Urothelium cell line (cell line): Measurements from ENCODE around the gene FHIT.
A peak's percentile ranks its signal among the peaks of the same experiment; 100 is the strongest.

Experiments used
- DNase-seq: peaks from one replicate; pipeline ENCODE4 v3.0.0; 2011; ENCODE audit warnings: low spot score, mixed read lengths
- FAIRE-seq: peaks from 2 replicates; lab custom pipeline; 2011; peaks lifted over from hg19 to GRCh38; lab: Jason Lieb, UNC

The FHIT gene

DNA sequence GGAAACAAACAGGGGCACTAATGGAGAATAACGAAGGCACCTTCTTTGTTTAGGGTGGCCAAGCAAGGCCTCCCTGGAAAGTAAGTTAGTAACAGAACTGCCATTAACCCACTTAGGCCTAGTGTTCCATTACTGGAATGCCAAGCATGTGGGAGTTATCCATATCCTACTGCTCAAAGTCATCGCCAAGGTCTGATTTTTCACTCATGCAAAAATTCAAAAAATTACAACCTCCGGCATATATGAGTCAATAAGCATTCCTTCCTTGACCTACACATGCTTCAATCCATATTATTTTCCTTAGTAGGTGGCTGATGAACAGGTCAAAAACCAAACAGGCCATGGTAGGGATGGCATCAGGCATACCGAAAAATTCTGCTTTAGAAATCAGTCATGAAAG is 1097.2 kb downstream of the FHIT start:
- FAIRE-seq (no peak), DNase-seq (no peak)

DNA sequence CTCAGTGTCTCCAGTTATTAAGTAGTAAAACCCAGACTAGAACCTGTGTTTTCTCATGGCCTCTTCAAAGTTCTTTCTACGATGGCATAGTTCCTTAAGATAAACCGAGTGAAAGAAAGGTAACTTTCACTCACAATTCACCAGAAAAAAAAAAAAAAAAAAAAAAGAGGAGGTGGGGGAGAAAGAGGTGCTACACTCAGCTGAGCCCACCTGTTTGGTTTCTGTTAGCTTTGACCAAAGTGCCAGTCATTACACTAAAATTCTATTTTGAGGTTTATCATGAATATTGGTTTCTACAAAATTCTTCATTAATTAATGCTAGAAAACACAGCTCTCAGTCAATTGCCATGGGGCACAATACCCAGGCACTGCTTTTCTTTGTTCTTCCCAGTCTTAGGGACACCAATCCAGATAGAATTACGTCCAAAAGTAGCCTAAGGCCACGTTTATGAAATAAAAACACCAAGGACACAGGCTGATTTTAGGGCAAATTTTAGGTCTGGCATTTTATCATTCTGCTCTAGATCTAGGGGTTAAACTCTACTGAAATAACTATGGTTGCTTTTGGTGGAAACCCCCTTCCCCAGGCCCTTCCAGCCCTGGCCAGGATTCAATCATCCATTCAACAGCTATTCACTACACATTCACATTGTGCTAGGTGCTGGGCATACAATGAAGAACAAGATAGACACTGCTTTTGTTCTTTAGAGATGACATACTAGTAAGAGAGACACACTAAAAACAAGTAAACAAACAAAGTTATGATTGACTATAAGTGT is 1097.8 kb downstream of the FHIT start:
- FAIRE-seq (no peak), DNase-seq (no peak)

DNA sequence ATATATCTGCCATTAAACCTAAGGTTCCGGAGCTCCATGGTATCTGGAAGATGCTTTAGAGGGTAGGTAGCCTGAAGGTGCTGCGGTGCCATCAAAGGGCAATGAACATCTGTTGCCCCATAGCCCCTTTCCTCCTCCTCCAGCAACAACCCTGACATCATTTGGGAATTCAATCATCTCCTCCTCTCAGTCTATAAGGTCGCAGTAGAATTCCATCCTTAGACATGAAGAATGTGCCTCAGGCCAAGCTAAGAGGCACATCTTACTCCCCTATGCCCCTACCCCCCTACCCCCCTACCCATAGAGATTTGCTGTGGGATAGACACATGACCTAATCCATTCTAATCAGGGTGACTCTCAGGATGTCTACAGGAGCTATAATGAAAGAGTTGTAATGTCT is 1101.8 kb downstream of the FHIT start:
- FAIRE-seq (no peak), DNase-seq (no peak)

DNA sequence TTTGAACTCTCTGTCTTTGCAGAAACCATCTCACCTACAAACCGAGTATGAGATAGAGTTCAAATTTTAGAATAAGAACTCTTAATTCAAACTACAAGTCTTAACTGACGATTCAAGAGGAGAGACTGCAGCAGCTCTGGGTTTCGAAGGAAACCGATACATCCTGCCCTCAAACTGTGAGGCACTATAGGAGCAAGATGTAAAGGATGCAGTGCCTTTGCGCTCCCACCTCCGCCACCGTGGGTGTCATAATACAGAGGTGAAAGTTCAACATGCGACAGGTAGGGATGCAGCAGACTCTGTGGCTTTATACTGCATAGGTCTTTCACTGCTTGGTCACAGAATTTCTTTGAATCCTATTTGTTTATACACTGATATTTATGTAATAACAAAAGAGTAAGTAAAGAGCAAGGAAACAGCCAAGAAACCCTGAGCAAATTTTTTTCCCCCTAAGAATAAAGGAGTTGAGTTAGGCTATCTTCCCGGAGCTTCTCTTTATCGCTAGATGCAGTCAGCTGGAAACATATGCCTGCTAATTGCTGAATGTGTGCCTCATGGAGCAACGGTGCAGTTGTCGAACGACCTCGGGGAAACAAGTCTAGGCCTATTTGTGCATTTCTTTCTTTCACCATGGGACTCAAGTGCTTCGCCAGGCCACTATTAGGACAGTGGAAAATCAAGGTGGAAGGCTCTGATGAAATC is 1103.9 kb downstream of the FHIT start:
- DNase-seq (no peak), FAIRE-seq (no peak)

DNA sequence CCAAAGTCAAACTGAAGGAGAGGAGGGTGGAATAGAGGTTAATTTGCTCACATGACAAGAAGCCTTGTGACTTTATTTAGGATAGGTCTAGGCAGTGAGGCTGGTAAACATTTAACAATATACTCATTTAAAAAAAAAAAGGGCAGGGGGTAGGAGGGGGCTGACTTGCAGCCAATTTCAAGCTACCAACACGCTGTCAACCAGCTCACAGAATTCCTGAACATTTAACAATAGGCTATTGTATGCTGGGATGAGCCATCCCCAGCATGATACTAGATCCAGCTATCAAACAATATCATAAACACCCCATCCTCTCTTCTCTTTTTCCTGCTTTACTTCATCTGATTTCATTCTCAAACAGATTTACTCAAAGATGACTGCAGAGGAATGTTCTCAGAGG is 1105.1 kb downstream of the FHIT start:
- DNase-seq, result peak; percentile 17
- FAIRE-seq, result no peak

DNA sequence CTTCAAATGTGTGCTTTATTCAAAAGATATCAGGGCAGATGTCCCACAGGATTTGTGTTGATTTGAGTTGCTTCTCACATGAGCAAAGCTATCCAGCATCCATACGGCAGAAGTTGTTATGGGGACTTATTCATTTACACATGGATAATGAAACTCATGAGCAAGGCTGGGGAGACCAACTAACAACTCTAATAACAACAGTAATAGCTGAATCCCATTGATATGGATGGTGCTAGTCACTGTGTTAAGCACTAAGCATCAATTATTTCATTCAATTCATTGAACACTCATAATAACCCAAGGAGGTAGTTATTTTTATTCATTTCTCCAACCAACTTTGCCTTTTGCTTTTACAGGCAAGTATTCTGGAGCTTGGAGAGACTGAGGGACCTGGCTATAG is 1107.2 kb downstream of the FHIT start:
- FAIRE-seq (no peak), DNase-seq (no peak)

DNA sequence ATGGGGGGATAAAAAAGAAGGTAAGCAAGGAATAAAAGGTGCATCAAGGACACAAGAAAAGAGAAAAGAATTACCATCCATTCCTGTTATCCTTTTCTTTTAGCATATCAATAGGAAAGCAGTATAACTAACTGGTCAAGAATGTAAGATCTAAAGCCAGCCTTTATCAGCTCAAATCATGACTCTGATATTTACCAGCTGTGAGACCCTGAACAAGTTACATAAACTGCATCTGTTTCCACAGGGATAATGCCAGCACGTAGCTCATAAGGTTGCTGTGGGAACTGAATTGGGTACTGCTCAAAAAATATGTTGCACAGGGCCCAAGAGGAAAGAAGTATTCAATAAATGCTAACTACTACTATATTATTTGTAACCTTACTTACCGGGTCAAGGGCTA is 1109.2 kb downstream of the FHIT start:
- no peak for FAIRE-seq

DNA sequence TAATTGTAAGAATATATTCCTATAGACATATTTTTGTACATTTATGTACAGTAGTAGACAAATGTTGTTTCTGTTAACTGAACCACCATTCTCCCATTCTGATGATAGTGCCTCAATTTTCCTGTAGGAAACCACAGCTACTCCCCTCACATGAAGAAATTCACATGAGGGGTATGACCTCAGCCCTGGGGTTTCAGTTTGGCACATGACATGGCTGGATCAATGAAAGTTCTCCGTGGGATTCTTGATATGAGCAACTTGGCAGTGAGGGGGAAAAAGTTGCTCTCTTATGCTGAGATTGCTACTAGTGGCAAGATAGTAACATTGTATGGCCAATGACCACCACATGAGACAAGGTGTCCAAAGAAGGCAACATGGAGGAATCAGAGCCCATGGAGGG is 1111.1 kb downstream of the FHIT start:
- no peak for FAIRE-seq

More for the DNA sequence above, 1109.2 kb downstream of the FHIT start:
- DNase-seq, result no peak

DNA sequence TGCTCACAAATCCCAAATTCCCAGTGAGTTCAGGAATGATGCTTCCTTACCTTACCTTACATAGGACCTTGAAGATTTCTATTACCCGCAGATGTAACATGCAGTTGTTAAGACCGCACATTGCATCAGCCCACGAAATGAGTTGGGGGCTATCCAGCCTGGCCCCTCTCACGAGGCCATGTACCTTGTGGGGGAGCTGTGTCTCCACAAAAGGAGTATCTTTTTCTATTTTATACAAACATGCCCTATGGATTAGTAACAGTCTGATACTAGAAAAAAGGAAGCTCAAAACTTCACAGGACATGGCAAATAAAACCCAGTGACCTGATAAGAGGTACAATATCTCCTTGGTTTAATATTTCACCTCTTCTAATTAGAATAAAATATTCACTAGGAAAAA is 1114.7 kb downstream of the FHIT start:
- FAIRE-seq, result no peak
- DNase-seq, result no peak

More for the DNA sequence above, 1111.1 kb downstream of the FHIT start:
- no peak for DNase-seq

DNA sequence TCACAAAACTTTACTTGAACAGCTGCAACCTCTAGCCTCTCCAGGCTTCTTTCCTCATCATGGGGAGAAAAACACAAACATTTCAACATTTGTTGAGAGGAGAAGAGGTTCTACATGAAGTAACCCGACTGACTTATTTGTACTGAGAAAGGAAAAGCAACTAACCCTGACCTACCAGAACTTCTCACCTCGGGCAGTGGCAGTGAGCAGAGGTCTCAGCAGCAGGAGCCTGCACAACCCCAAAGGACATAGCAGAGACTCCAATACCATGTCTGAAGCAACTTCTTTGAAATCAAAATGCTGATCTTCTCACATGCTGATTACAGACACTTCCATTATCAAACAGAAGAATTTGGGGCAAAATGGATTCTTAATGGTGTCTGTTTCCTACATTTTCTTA is 1115.8 kb downstream of the FHIT start:
- DNase-seq, result no peak
- no peak for FAIRE-seq

DNA sequence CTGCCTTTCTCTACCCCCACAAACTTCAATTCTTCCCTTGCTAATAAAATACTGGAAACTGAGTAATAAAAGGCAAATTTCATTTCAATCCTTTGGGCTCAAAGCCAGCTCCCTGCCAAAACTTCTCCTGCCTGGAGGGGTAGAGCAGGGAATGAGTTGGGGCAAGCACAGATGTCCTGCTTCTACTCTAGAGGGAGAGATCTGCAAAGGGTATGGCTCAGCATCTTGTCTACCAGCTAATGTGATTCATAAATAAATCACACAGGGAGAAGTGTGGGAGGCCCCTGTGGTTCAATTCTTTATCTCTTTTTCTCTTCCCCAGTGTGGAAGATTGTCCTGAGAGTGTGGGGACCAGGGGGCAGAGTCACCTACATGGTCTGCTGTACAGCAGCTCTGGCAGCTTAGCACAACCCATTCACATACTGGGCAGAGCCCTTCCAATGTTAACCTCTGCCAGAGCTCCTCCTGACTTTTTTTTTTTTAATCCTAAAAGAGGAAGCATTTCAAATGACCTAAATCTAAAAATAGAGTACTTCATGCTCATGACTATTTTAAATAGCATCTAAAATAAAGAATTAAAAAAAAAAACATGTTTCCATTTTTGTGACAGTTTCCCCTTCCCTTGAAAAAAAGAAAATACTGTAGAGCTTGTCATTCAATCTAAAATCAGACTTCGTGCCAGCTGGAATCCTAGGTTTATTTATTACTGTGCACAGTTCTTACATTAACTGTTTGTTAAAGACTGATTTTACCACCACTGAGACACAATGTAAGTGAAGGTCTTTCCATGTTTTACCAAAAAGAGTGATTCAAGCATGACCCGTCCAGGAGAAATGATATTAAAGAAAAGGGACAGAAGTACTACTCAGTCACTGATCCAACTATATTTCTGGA is 1117.7 kb downstream of the FHIT start:
- no peak for FAIRE-seq
- no peak for DNase-seq

DNA sequence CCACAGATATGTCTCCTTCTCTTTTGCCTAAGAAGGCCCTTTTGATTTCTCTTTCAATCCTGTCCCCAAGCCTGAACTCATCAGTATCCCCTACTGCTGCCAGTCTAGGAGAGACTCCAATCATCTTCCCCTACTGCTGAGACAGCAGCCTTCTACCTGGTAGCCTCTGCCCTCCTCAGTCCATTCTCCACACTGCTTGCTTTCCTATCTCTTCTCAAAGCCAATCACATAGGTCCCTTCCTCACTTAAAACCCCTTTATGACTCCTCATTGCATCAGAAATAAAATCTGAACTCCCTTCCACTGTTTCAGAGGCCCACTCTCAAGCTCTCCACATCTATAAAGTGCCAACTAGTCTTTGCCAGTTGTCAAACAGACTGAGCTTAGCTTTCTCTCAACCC is 1119.6 kb downstream of the FHIT start:
- no peak for FAIRE-seq
- DNase-seq, result no peak

DNA sequence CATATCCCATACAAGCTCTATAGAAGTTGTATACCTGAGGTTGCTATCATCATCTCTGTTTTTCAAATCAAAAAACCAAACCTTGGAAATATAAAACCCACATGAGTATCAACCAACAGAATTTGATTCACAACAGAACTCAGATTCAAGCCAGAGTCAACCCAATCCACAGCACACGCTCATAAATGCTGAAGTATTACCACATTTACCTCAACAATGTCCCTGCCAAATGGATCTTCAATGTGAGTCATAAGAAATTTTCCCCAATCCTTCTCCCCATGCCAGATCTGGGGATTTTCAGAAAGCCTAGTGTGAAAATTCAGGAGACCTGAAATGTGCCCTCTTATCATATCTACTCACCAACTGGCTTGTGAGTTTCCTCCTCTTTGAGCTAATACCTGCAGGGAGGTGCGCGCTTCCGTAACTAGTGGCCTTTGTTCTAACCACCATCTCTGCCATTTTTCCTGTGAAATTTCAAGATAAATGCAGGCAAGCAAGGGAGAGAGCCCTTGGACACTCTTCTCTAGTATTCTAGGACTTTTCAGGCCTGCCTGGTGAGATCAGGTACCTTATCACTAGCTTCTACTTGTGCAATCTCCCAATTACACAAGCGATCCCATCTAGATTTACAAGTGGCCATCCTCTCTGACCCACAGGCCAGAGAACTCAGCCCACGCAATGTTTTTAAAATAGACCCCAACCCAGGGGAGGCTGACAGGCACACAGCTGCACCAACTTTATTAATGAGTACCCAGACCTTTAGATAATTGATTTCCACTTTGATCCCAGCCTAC is 1124.5 kb downstream of the FHIT start:
- no peak for DNase-seq
- no peak for FAIRE-seq

DNA sequence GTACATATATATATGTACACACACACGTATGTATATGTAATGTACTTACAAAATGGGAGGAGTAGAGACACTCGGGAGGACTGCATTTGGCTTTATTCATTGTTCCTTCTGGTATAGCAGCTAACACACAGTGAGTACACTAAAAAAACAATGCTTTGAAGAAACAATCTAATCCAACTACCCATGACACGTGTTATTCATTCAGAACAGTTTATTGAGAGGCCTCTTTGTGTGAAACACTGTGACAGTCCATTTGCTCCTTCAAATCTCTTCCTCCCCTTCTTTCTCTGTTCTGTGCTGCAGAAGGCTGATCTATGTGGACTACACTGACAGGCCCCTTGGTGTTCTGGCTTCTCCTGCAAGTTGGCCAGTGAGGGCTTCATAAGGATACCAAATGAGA is 1125.6 kb downstream of the FHIT start:
- FAIRE-seq (no peak), DNase-seq (no peak)

DNA sequence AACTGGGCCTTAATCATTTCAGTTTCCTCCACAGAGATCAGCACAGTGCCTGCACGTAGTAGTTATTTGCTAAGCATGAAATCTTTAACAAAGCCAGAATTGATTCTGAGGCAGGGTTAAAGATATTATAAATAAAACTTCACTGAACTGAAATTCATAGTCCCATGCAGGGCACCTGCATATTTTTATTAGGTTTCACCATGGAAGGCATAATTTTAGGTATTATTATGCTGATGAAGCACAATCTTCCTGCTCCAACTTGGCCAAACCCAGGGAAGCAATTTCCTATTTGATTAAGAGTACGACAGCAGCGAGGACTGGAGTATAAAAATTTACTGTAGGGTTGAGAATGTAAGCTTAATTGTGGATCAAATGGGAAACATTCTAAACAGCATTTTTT is 1131.0 kb downstream of the FHIT start:
- DNase-seq (no peak), FAIRE-seq (no peak)

DNA sequence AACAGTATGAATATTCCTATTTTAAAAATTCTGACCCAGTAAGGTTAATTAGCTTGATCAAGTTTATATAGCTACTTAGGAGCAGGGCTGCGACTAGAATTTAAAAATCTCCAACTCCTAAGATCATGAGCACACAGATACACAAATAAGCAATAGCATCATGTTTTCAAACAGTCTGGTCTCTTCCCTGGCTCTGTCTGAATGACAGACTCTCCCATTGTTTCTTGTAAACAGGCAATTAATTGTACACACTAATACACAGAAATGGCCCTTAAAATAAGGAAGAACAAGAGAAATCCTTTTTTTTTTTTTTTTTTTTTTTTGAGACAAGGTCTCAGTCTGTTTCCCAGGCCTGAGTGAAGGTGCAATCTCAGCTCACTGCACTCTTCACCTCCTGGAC is 1137.1 kb downstream of the FHIT start:
- FAIRE-seq (no peak), DNase-seq (no peak)

DNA sequence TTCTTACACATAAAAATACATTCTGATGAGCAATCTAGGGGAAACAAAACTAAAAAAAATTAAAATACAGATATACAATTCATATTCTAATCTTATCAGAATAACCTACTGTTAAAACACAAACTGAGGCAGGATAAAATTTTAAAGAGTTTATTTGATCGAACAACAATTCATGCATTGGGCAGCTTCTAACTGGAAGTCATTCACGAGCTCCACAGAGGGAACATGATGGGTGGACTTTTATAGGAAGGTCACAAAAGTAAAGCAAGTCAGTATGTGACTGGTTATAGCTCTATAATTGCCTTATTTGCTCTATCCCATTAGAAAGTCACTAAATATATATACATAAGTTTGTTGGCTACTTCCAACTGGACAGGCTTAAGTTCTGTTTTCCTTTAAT is 1144.0 kb downstream of the FHIT start:
- DNase-seq (no peak), FAIRE-seq (no peak)

DNA sequence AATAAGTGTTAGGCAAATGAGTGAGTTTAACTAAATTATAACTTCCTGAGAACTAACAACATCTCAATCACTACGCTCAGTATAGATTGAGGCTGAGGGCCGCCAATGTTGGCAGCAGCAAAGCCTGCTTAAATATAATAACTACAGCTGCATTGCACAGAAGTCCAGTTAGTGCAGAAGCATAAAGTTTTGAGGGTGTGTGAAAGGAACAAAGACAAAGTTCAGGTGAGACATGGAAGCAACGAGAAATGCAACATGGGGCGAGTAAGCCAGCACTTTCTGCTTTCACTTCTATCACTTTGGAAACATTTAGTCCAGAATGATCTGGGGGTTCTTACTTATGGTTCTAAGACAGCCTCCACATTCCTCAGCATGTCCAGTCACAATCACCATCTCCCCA is 1149.1 kb downstream of the FHIT start:
- DNase-seq (no peak), FAIRE-seq (no peak)

DNA sequence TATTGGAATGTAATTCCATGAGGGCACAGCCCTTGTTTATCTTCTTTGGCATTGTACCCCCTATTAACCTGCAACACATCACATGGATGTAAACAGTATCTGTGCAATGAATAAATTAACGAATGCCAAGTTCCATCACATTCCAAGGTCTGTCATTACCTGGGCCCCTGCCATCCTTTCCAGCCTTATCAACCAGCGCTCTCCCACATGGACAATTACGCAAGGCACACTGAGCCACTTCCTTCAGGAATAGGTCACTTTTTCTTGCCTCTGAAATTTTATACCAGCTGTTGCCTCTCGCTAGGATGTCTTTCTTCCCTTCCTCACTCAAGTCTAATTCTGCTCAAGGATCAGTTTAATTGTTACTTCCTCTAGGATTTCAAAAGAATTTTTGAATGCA is 1149.6 kb downstream of the FHIT start:
- DNase-seq (no peak), FAIRE-seq (no peak)

DNA sequence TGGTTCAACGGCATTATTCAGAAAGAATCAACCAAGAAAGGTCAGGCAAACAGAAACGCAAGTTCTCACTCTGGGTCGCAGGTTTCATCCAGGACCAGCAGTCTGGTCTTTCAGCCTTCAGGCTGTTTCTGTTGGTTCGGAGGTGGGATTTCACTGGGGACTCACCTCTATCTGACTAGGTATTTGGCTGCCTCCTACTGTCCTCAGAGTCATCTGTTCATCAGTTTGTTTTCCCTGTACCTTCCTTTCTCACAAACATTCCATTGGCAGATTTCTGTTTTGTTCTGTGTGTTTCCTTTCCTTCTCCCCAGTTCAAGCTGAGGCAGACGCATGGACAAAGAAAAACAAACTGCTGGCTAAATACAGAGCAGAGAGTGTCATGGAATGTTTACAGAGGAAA is 1154.8 kb downstream of the FHIT start:
- FAIRE-seq (no peak), DNase-seq (no peak)

DNA sequence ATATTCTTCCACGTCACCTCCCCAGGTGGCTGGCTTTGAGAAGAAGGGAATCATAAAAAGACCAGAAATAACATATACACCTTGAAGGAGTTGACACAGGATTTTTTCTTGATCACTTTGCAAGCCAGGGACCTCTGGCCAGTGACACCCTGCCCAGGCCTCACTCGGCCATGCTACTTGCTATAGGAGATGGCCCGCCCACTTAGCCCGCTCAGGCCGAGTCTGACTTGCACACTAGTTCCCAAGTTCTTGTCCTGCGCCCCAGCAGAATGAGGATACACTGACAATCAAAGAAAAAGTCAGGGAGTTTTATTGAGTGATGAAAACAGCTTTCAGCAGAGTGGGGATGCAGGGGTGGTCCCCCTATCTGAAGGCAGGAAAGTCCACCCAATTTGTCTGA is 1155.3 kb downstream of the FHIT start:
- FAIRE-seq (no peak), DNase-seq (no peak)
